H1 (cell line): ENCODE data around the gene DAPK2.

Experiments
- GABPA ChIP-seq: IDR thresholded peaks from 2 replicates; pipeline ENCODE4 v1.6.1; 2011; ENCODE audit warnings: mild to moderate bottlenecking, low read length, moderate library complexity, borderline replicate concordance; ENCODE audit not compliant: insufficient read depth
- JUND ChIP-seq: IDR thresholded peaks from 2 replicates; pipeline ENCODE4 v1.6.1; 2011; ENCODE audit warnings: mild to moderate bottlenecking, improper control_type of control experiment, low read length
- POLR2AphosphoS5 ChIP-seq: IDR thresholded peaks from 2 replicates; pipeline ENCODE4 v1.6.1; 2011; ENCODE audit warnings: low read depth, low read length
- ZNF274 ChIP-seq: IDR thresholded peaks from 2 replicates; pipeline ENCODE4 v1.7.0; 2012; ENCODE audit warnings: low read length, borderline replicate concordance; ENCODE audit errors: extremely low read depth
- TF ChIP-seq, protein P1 (sequence below), 3 experiments: IDR thresholded peaks; 1 replicate in 2 of 3; 2 replicates in 1 of 3; pipeline versions ENCODE4 v1.5.1 to v1.6.1; 2011; ENCODE audit warnings: low read length in 3 of 3, mild to moderate bottlenecking in 3 of 3, inconsistent platforms in 2 of 3, low read depth in 1 of 3, moderate library complexity in 1 of 3; ENCODE audit not compliant: insufficient read depth in 1 of 3; ENCODE audit errors: control extremely low read depth in 1 of 3

GRCh38 chr15:63912061-63912615 lies 134.1 kb downstream of the DAPK2 start:
- TF ChIP-seq, protein P1, sequence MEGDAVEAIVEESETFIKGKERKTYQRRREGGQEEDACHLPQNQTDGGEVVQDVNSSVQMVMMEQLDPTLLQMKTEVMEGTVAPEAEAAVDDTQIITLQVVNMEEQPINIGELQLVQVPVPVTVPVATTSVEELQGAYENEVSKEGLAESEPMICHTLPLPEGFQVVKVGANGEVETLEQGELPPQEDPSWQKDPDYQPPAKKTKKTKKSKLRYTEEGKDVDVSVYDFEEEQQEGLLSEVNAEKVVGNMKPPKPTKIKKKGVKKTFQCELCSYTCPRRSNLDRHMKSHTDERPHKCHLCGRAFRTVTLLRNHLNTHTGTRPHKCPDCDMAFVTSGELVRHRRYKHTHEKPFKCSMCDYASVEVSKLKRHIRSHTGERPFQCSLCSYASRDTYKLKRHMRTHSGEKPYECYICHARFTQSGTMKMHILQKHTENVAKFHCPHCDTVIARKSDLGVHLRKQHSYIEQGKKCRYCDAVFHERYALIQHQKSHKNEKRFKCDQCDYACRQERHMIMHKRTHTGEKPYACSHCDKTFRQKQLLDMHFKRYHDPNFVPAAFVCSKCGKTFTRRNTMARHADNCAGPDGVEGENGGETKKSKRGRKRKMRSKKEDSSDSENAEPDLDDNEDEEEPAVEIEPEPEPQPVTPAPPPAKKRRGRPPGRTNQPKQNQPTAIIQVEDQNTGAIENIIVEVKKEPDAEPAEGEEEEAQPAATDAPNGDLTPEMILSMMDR (IDR thresholded peaks at IDR 0.05; ENCODE audit: control extremely low read depth in 1 of 3, insufficient read depth in 1 of 3, low read depth in 1 of 3, low read length in 3 of 3): no peak
- TF ChIP-seq ZNF274 (no peak), GABPA (no peak), JUND (no peak), POLR2AphosphoS5 (no peak)
